Effector CD8-positive, alpha-beta T cell (primary cell): ENCODE results near the gene GSTM3.
"Not testable (repeated sequence)": the region's sequence is repeated elsewhere in the genome, so short reads cannot be mapped to it uniquely, and the experiment has no call there.

Experiments used
- DNase-seq: peaks from one replicate; lab custom pipeline; 2025; lab: John Stamatoyannopoulos, UW

Gene GSTM3

GRCh38 chr1:109762039-109762585 lies 21.3 kb upstream of the GSTM3 start:
- no peak for DNase-seq

DNA sequence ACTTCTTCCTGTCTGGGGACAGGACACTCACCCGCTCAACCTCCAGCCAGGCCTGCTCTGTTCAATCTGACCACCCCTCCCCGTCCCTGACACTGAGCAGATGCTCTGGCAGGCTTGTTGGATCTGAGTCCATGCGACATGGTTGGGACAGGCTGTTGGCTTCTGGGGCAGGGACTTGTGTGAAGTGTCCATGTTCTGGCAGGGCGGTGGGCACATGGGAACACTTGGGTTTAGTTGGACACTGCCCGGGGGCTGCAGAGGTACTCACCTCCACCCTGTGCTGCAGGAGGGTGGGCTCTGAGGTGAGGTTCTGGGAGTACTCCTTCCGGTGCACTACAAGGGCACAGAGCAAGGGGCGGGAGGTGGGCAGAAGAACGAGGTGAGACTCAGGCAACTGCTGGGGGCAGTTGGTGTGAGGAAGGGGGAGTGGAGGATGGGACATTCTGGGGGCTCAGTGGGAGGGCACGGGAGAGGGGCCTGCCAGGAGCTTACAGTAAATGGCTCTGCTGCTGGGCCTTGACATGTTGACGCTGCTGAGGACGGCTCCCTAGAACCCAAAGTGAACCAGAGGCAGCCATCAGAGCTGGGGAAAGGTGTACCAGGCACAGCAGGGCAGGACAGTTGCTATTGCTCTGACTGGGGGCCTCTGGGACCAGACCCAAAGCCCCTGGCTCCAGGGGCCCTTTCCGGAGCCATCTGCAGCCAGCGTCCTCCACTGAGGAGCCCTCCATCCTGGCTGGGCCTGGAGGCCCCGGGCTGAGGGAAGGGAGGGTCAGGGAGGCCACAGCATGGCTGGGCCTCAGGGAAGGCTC lies 20.6 kb upstream of the GSTM3 start:
- DNase-seq, result no peak

GRCh38 chr1:109760581-109761226 lies 19.9 kb upstream of the GSTM3 start:
- DNase-seq, result no peak

- no peak for DNase-seq
Measured at GRCh38 chr1:109759513-109760334, 18.9 kb upstream of the GSTM3 start.

DNA sequence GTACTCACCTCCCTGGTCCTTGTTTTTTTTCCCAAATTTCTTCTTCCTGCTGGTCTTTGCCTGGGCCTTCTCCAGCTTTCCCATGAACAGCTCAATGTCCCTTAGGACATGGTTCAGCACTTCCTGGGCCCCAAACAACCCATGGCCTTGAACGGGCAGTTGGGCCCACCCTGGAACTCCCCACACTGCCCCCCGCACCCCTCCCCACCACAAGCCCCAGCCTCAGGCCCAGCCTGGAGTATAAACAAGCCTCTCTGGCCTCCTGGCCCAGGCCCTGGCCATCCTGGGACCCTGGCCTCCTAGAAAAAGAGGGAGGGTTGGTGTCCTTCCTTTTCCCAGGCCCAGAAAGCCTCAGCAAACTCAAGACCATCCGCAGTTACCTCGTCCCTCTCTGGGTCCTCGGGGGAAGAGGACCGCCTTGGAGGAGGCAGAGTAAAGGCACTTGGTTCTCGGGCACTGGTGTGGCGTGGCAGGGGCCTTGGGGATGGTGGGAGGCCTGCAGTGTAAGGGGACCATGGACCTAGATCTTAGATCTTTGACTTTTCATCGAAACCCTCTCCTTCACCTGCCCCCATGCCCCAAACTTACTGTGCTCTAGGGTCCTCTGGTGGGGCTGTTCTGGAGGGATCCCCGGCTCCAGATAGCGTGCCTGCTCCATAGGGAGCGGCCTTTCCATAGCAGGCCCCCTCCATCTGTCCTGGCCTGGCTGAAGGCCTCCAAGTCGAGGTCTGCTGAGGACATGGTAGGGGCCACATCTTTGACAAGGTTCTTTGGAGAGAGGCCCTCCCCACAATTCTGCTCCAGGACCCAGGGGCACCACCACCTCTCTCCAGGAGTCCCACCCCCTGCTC lies 17.3 kb upstream of the GSTM3 start:
- no peak for DNase-seq

DNA sequence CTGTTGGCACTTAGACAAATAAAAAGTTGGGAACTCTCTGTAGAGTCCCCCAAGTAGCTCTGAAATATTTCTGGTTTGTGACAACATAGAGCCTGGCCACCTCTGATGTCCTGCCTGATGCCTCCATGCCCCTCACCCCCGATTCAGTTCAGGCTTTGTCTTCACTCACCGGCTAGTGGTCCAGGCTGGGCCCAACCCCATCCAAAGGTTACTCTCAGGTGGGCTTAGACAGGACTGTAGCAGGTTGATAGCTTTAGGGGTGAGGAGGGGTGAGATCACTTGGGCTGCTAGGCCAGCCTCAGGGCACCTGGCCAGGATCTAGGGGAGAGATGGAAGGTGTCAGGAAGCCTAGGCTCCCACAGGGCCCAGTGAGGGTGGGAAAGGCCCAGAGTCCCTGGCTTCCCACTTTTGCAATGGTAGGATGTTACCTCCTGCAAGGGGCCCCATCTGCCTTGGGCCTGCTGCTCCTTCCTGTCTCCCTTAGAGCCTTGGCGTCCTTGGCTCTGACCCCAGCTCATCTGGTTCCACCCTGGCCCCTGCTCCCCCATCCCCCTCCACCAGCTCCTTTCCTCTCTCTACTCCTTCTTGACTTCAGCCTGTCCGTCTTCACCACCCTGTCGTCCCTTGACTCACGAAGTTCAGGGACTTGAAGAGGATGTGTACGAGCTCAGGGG lies 16.1 kb upstream of the GSTM3 start:
- no peak for DNase-seq

GRCh38 chr1:109756325-109756724 lies 15.5 kb upstream of the GSTM3 start:
- DNase-seq, result not testable (repeated sequence)

- DNase-seq, result no peak
Measured at GRCh38 chr1:109754738-109755137, 13.9 kb upstream of the GSTM3 start.

DNA sequence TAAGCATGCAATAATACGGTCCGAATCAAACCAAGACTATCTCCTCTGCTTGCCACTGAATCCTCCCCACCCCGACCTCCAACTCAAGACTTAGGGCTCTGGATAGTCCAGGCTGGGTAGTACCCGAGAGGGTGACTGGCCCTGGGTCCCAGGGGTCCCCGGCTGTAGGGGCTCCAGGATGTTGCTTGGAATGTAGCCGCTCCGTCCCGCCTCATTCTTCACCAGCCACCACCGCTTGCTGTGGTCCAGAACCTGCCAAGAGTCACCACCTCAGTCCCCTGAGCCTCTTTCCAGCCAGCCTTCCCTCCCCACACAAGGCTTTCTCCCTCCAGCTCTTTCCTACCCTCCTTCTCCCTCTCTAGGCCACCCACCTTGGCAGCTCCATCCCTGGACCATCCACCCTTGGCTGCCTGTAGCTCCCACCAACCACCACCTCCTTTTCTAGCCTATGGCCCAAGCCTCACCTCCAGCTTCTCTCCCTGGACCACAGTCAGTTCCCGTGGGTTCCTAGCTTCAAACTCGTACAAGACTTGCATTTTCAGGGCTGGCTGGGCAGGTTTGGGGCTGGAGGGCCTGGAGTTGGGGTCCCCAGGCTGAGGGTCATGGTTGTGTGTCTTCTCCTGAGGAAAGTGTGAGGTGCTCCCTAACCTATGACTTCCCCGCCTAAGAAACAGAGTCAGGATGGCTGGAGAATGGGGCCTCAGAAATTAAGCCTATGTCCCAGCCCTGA lies 10.9 kb upstream of the GSTM3 start:
- no peak for DNase-seq

- no peak for DNase-seq
Measured at GRCh38 chr1:109750920-109751319, 10.1 kb upstream of the GSTM3 start.

- DNase-seq, result no peak
Measured at GRCh38 chr1:109750241-109750882, 9.5 kb upstream of the GSTM3 start.

- no peak for DNase-seq
Measured at GRCh38 chr1:109749221-109749620, 8.4 kb upstream of the GSTM3 start.

- not testable (repeated sequence) for DNase-seq
Measured at GRCh38 chr1:109748311-109748710, 7.5 kb upstream of the GSTM3 start.

GRCh38 chr1:109739738-109740614 lies 862 bp downstream of the GSTM3 start:
- DNase-seq, result peak; percentile 86

DNA sequence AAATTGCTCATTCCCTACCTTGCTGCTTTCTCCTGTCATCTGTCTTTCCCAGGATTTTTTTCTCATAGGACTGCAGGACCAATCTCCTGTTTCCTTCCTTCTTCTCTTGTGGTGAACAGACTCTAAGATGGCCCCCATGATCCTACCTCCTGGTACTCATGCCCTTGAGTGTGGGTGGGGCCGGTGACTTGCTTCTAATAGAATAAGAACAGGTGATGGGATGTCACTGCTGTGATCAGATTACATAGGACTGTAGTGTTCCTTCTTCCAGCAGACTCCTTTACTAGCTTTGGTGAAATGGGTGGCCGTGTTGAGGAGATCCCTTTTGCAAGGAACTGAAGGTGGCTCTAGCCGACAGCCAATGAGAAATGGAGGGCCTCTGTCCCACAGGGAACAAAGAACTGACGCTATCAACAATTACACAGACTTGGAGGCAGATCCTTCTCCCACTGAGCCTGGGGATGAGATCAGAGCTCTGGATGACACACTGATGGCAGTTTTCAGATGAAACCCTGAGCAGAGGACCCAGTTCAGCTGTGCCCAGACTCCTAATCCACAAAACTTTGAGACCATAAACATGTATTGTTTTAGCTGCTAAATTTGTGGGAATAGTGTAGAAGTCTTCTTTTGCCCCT lies 7.5 kb downstream of the GSTM3 start:
- DNase-seq, result no peak

DNA sequence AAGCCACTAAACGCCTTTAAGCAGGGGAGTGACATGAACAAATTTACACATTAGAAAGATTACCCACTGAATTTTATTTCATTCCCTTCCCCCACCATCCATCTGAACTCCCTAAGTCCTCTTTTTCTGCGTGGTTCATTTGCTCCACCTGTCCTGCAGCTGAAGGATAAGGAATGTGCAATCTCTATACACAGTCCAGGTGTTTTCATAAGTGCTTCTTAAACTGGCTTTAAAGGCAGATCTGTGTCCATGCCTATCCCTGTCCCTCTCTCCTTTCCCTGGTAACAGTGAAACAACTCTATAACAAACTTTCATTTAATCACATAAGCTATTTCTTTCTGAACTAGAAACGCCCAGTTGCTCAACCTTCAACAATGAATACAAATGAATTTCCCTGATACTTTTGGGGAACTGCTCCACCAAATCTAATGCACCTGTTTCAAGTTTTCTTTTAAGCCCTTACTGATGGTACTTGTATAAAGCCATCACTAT lies 8.4 kb downstream of the GSTM3 start:
- DNase-seq, result no peak

DNA sequence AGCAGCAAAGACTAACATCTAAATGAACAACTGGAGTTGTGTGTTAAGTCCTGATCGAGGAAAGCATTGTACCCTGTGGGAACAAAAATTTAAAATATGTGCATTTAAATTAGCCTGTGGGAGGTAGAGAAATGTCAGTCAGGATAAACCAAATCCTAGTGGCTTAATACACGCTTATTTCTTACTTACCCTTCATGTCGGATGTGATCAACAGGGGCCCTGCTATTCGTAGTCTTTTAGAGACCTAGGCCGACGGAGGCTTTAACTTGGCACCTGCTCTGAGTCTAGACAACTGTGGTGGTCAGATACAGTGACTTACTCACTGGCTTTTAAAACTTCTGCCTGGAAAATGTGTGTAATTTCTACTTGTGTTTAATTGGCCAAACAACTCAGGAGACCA lies 10.2 kb downstream of the GSTM3 start:
- DNase-seq, result no peak

DNA sequence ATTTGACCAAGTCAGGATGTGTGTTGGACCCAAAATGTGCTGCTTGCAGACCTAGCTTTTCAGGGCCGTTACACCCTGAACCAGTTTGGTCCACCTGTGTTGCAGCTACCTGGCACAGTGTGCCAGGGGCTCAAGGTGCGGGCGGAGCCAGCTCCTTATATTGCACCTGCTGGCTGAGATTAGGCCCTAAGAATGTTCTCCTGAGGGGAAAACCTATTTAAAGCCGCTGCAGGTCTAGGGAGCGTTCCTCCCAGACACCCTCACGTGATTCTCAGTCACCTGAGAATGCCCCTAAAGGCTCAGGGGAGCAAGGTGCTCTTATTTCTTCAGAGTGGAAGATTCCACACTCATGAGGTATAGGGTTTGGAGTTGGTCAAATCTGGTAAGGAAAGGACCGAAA lies 12.0 kb downstream of the GSTM3 start:
- no peak for DNase-seq
